ENCODE measurements around the gene RPA1.

The RPA1 gene

GRCh38 chr17:1897105-1897656 lies 67.4 kb downstream of the RPA1 start:
- DNase-seq (ENCODE audit: low read depth): no peak
- no peak overlapping the region for H3K4me3 ChIP-seq (ENCODE audit: low read length)
- TF ChIP-seq CTCF (IDR thresholded peaks at IDR 0.05; ENCODE audit: insufficient read depth, low read depth, low read length, missing control alignments): no peak

- TF ChIP-seq CTCF (IDR thresholded peaks at IDR 0.05; ENCODE audit: insufficient read depth, low read depth, low read length, missing control alignments): no peak
- DNase-seq (ENCODE audit: low read depth): no peak
- H3K4me3 ChIP-seq (ENCODE audit: low read length): no peak overlapping the region
Observed at GRCh38 chr17:1898332-1898731, 68.5 kb downstream of the RPA1 start.

- TF ChIP-seq CTCF (IDR thresholded peaks at IDR 0.05; ENCODE audit: insufficient read depth, low read depth, low read length, missing control alignments): no peak
- H3K4me3 ChIP-seq (ENCODE audit: low read length): no peak overlapping the region
- no peak for DNase-seq (ENCODE audit: low read depth)
Observed at GRCh38 chr17:1898872-1899271, 69.1 kb downstream of the RPA1 start.

GRCh38 chr17:1899403-1900000 lies 69.7 kb downstream of the RPA1 start:
- TF ChIP-seq CTCF (IDR thresholded peaks at IDR 0.05; ENCODE audit: insufficient read depth, low read depth, low read length, missing control alignments): peak; percentile 28
- no peak for DNase-seq (ENCODE audit: low read depth)
- H3K4me3 ChIP-seq (ENCODE audit: low read length): no peak overlapping the region

- no peak for DNase-seq (ENCODE audit: low read depth)
- no peak overlapping the region for H3K4me3 ChIP-seq (ENCODE audit: low read length)
- TF ChIP-seq CTCF (IDR thresholded peaks at IDR 0.05; ENCODE audit: insufficient read depth, low read depth, low read length, missing control alignments): no peak
Observed at GRCh38 chr17:1904273-1905182, 74.7 kb downstream of the RPA1 start.

GRCh38 chr17:1905190-1905913 lies 75.5 kb downstream of the RPA1 start:
- no peak for TF ChIP-seq CTCF (IDR thresholded peaks at IDR 0.05; ENCODE audit: insufficient read depth, low read depth, low read length, missing control alignments)
- no peak overlapping the region for H3K4me3 ChIP-seq (ENCODE audit: low read length)
- DNase-seq (ENCODE audit: low read depth): no peak

All from epithelial cell of esophagus (primary cell).